NCI-H2029 (cell line): ENCODE results near the gene SLFN5.
"Not testable (repeated sequence)": the region's sequence is repeated elsewhere in the genome, so short reads cannot be mapped to it uniquely, and the experiment has no call there.

Experiments
- DNase-seq: peaks from one replicate; lab custom pipeline; 2025; lab: John Stamatoyannopoulos, UW

The SLFN5 gene

DNA sequence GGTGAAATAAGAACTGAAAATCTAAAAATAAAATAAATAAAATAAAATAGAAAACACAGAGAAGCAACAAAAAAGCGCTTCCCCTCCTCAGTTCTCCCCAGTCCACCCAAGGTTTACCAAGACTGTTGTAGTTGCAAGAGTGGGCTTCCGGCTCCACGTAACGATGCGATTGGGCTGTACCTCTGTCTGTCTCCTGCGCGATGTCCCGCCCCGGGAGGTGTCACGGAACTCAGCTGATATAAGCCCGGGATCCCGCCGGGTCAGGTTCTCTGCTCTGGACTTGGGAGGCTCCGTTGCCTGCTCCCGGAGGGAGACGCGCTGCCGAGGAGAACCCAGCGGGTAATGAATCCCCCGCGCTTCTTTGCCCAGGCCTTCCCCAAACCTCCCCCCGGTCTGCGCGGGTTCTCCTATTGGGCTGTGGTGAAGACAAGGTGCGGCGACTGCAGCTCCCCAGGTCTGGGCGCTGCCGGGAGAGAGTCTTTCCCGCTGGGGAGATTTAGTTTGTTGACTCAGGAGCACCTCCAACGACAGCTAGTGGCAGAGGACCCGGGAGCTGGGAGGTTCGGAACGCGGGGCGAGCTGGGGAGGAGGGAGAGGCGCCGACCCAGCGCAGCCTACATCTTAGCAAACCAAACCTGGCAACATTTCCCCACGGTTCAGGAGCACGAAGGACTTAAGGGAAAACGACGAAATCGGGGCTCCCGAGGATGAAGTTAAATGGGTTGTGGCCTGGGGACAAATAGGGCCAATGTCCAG, at the start of gene SLFN5:
SLFN5 (plus strand) TSS at position 268 of the 756 bp plus-strand sequence. CDS start 15,619 bp downstream, outside the sequence.
- peak; percentile 53 for DNase-seq

DNA sequence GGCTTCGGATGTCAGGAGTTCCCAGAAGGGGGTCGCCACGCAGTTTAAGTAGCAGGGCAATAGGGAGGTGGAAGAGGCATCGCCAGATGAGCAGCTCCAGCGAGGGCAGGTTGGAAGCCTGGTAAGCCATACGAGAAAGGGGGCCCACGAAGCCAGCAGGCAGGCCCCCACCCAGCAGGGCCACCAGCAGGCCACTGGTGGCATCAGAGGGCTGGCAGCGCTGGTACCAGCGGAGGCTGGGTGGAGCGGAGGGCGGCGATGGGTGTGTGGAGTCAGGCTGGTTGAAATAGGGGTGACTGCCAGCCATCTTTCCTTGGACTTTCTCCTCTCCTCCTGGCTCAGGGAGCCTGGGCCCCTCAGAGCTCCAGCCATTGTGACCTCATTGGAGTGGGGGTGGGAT, 48.9 kb upstream of the SLFN5 start, which contains the start of gene SLC35G3:
SLC35G3 (minus strand) TSS at position 393 of the 400 bp plus-strand sequence; CDS start at position 307, 86 bp downstream.
- DNase-seq: not testable (repeated sequence)

DNA sequence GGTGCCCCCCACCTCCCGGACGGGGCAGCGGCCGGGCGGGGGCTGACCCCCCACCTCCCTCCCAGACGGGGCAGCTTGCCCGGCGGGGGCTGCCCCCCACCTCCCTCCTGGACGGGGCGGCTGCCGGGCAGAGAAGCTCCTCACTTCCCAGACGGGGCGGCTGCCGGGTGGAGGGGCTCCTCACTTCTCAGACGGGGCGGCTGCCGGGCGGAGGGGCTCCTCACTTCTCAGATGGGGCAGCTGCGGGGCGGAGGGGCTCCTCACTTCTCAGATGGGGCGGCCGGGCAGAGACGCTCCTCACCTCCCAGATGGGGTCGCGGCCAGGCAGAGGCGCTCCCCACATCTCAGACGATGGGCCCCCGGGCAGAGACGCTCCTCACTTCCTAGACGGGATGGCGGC, 47.8 kb upstream of the SLFN5 start:
- DNase-seq: not testable (repeated sequence)

DNA sequence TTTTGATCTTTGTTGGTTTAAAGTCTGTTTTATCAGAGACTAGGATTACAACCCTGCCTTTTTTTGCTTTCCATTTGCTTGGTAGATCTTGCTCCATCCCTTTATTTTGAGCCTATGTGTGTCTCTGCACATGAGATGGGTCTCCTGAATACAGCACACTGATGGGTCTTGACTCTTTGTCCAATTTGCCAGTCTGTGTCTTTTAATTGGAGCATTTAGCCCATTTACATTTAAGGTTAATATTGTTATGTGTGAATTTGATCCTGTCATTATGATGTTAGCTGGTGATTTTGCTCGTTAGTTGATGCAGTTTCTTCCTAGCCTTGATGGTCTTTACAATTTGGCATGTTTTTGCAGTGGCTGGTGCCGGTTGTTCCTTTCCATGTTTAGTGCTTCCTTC, 40.3 kb upstream of the SLFN5 start:
- not testable (repeated sequence) for DNase-seq

DNA sequence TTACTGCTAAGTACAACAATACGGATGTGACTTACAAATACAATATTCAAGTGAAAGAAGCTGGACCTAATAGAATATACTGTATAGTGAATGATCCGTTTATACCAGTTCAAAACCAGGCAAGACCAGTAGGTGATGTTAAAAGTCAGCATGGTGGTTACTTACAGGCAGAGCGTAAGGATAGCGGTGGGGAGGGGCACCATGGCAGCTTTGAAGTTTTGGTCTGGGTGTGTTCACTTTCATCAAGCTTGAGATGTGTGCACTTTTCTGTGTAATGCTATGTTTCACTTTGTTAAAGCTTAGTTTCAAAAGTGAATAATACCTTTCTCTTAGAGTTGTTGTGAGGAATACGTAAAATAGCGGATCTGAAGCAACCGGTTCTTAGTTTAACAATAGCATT, 32.1 kb upstream of the SLFN5 start:
- no peak for DNase-seq

DNA sequence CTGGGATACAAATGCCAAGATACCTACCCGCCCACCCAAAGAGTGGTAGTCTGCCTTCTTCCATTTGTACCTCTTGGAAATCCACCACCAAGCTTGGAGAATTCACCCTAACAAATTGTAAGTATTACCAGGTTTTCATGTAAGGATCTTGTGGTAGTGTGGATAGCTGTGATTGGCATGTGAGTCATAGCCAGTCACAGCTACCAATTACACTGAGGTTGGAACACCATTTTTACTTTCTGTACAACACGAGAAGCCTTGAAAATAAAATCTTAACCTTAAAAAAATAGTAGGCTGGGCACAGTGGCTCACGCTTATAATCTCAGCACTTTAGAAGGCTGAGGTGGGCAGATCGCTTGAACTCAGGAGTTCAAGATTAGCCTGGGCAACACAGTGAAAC, 30.2 kb upstream of the SLFN5 start:
- DNase-seq: no peak

DNA sequence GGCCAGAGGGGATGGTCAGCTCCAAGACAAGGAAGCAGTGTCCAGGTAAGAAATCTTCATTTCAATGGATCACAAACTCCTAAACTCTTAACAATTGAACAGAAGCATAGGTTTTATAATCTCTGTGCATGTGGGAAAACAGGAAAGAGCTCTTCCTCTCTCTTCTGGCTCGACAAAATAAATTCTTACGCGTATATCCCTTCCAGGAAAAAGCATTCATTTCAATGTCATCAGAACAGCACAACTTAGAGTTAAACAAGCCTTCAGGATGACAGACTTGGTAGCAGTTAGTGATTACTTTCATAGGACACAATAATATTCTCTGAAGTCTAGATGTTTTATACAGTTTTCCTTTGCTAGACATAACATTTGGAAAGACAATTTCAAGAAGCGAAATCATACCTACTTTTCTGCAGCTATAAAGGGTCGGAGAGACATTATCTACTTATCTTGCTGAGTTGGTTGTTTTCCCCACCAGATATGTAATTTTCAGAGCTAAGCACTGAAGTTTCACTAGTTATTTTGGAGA, 29.4 kb upstream of the SLFN5 start:
- no peak for DNase-seq

DNA sequence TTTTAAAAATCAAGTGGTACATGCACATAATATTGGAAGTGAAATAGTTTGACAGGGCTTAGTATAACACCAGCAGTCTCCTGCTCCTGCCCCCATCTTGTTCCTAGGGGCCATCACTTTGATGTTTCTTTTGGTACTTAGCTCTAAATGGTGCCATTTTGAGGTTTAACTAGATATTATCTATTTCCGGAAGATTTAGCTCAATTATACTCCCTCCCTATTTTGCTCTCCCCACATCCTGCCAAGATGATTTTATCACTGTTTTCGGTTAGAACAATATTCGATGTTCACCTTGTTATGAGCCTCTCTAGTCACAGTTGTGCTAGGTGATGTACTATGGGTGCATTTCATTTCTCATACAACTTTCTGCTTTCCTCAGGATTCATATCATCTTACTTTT, 28.7 kb upstream of the SLFN5 start:
- no peak for DNase-seq

DNA sequence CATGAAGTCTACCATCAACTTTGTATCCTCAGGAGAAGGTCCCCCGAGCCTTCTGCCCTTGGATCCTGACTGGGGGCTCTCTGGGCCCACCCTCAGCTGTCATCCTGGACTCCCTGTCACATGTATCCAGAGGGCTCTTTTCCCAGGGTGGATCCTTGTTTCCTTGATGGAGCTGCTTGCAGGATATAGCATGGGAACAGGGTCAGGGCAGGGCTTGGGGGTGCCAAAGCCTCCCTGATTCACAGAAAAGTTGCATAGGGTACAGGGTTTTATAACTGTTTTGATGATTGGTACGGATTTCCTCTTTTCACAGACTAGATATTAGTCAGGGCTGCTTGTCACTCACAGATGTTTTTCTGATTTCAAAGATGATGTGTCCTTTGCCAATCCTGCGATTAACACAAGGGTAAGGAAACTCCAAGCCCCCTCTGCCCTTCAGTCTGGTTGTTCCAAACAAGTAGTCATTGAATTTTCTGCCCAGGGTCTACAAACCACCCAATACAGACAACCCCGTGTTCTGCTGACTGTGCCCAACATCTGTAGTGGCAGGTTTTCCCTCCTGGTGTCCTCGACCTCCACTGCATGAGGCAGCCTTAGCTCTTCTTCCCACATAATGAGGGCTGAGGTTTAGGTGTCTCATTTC, 28.1 kb upstream of the SLFN5 start:
- no peak for DNase-seq

DNA sequence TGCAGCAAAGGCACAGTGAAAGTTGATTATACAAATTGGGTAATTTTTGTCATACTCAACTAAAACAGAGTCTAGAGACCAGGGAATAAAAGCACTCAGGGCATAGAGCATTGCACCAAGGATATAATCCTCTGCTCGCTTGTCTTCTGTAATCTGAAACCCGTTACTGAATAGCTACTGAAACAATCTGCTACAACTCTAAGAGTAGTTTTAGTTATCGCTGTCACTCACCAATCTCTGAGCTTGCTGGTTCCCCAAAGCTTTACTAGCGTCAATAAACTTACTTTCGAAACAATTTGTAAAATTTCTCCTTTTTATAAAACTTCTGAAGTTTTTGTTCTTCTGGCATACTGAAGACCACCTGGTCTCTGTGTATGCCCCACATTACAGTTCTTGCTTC, 25.8 kb upstream of the SLFN5 start:
- DNase-seq: no peak

DNA sequence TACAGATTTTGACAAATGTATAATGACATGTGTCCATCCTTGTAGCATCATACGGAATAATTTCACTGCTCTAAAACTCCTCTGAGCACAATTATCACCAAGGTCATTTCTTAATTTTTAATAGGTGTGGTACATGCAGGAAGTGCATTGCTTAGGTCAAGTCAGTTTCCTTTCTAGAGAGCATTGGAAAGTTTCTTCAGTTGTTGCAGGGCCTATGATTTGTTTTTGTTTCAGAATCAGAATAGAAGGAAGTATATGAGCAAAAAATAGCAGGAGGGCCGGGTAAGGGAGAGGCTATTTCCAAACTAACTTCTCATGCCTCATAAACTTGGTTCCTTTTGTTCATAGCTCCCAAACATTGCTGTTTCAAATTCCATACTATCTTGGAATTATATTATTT, 24.0 kb upstream of the SLFN5 start:
- DNase-seq: no peak

DNA sequence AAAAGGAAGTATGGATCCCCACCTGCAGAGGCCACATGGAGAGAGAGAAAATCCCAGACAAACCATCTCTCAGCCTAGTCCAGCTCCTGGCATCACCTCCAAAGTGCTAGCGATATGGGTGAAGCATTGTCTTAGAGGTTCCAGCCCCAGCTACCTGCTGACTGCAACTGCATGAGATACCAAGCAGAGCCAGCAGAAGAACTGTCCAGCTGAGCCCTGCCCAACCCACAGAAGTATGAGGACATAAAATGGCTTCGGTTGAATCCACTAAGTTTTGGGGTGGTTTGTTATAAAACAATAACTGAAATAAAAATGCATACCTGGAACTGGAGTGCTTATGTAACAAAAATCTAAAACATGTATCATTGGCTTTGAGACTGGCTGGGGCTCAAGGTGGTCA, 20.4 kb upstream of the SLFN5 start:
- DNase-seq: no peak

DNA sequence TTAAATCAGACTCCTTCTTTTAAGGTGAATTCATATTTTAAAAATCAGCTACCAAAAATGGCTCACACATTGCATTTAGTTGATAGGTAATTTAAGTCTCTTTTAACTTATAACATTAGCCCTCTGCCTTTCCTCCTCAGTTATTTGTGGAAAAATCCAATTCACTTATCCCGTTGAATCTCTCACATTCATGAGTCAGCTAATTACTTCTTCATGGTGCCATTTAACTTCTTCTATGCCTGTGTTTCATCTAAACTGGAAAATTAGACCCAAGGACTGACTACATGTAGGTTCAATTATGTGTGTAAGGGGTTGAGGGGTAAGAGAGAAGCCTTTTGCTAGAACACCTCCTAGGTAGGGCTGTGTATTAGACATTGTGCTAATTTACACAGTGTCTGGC, 18.4 kb upstream of the SLFN5 start:
- no peak for DNase-seq

DNA sequence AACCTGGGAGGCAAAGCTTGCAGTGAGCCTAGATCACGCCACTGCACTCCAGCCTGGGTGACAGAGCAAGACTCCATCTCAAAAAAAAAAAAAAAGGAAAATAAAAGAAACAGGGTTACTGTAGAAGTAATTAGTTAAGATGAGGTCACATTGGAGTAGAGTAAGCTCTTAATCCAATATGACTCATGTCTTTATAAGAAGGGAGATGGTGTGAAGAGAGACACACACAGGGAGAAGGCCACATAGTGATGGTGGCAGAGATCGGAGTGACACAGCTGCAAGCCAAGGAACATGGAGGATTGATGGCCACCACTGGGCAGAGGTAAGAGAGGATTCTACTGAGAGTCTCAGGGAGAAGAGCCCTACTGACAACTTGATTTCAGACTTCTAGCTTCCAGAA, 15.3 kb upstream of the SLFN5 start:
- no peak for DNase-seq

DNA sequence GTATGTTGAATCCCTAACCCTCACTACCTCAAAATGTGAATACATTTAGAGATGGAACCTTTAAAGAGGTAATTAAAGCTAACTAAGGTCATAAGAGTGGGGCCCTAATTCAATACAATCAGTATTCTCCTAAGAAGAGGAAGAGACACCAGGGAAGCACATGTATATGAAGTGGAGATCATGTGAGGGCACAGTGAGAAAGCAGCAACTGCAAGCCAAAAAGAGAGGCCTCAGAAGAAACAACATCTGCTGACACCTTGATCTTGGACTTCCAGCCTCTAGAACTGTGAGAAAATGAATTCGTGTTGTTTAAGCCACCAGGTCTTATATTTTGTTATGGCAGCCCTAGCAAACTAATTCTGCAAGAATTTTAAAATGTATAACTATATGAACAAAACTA, 13.2 kb upstream of the SLFN5 start:
- no peak for DNase-seq

DNA sequence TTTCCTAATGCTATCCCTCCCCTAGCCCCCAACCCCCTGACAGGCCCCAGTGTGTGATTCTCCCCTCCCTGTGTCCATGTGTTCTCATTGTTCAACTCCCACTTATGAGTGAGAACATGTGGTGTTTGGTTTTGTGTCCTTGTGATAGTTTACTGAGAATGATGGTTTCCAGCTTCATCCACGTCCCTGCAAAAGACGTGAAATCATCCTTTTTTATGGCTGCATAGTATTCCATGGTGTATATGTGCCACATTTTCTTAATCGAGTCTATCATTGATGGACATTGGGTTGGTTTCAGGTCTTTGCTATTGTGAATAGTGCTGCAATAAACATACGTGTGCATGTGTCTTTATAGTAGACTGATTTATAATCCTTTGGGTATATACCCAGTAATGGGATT, 8.6 kb upstream of the SLFN5 start:
- not testable (repeated sequence) for DNase-seq

DNA sequence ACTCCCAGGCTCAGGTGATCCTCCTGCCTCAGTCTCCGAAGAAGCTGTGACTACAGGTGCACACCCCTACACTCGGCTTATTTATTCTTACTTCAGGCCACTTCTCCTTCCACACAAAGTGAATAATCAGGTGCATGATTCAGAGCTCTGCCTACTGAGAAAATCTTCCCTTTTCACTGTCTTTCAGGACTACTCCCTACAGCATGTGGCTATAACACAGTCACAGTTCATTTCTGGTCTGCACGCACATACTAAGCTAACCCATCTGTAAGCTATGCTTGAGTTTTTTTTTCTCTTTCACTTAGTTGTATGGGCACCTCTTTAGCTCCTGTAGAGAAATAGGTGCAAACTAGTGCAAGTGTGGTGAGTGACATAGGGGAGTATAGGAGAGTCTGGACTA, 7.6 kb upstream of the SLFN5 start:
- DNase-seq: no peak

DNA sequence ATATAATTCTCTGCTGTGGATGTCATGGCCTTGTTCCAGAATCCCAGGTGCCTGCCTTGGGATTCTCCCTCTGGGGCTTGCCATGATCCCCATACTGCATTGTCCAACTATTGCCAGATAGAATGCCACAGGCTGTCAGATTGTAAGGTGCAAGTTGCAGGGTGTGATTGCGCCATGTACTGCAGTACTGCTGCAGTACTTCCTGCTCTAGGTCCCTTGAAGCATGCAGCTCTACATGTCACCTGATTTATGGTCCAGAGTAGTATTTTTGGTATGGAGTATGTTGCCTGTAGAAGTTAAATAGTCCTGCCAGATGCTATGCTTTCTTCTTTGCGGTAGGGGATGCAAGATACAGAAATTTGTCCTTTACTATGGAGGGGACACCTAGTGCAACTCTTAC, 7.0 kb upstream of the SLFN5 start:
- no peak for DNase-seq

DNA sequence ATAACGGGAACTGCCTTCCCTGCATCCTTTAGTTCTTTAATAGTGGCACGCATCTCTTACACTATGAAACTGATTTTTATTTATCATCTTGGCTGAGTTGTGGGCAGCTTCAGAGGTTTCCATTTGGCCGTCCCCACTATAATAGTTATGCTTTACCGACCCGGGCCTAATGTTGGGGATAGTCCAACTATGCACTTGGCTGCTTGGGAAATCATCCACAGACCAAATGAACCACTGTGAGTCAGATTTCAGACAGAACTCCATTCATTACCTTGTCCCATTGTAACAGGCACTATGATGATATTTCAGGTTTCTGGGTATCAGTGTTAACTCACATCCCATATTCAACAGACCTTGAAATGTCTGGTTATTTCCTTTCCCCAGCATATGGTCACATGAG, 6.1 kb upstream of the SLFN5 start:
- no peak for DNase-seq

DNA sequence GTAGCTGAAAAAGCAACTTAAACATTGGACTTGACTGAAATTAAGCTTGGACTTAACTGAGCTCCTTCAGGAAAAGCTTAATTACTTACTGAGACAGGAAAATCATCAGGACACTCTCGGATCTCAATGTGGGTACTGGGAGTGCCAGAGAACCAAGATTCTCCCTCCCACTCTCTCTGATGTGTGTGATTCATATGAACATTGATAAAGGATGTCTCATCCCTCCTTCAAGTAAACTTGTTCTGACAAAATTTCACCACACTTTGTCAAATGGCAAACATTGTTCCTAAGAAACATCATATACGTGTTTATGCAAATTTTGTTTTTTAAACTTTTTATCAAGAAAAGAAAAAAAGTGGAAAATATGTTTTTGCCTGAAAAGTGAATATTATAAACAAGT, 4.1 kb upstream of the SLFN5 start:
- DNase-seq: no peak

DNA sequence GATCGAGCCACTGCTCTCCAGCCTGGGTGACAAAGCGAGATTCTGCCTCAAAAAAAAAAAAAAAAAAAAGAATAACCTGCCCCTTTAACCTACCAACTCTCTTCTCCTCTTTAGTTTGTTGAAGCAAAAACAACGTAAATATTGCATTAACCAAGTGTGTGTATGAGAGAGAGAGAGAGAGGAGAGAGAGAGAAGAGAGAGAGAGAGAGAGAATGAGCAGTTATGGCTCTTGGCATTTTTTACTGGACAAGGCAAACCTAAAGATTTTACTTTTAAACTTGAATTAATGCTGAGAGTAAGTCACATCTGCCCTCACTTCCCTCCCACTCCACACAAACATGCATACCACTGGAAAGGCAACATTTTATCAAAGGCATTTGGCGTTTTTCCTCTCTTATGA, 3.0 kb upstream of the SLFN5 start:
- DNase-seq: no peak

DNA sequence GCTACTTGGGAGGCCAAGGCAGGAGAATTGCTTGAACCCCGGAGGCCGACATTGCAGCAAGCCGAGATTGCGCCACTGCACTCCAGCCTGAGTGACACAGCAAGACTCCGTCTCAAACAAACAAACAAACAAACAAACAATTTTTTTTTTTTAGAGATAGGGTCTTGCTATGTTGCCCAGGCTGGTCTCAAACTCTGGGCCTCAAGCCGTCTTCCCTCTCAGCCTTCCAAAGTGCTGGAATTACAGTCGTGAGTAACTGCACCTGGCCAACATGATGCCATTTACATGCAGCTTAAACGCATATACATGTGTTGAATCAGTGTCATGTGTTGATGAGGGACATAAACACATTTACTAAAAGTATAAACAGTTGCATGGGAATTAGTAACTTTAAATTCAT, 2.0 kb upstream of the SLFN5 start:
- DNase-seq: no peak

DNA sequence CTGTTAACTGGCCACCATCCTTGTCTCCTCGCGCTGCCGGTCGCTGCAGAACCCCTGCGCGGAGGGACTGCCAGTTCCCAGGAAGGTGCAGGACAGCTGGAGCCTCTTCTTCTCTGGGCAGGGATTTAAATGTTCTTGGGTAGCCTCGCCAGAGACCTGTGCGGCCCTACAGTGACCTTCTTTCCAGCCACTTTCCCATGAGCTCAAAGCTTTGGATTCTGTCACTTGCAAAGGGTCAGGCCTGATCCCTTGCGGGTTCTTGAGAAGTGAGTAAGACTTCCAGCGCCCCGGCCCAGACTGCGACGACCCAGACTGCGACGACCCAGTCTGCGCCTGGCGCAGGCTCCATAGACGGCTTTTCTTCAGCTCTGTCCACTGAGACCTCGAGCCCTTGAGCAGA, 1.4 kb upstream of the SLFN5 start:
- DNase-seq: no peak
